GM18526 (cell line): ENCODE data around the gene C14orf93.

Source experiments
- POLR2A ChIP-seq: IDR thresholded peaks from 3 replicates; pipeline ENCODE4 v1.6.1; 2011; ENCODE audit not compliant: insufficient read length; ENCODE audit errors: extremely low read depth

C14orf93 gene

GRCh38 chr14:23034498-23035302 lies 24.8 kb upstream of the C14orf93 start, which contains the start of gene PSMB5:
Gene PSMB5 (minus strand): TSS chr14:23034900. CDS start chr14:23034881, 19 bp downstream.
- TF ChIP-seq POLR2A: peak; percentile 76

GRCh38 chr14:23033801-23034497 lies 24.0 kb upstream of the C14orf93 start:
- TF ChIP-seq POLR2A: no peak

- TF ChIP-seq POLR2A: no peak
Observed at GRCh38 chr14:23033251-23033727, 23.3 kb upstream of the C14orf93 start.

- TF ChIP-seq POLR2A: no peak
Observed at GRCh38 chr14:23030936-23031335, 21.0 kb upstream of the C14orf93 start.

GRCh38 chr14:23028799-23029198 lies 18.9 kb upstream of the C14orf93 start:
- TF ChIP-seq POLR2A: no peak

GRCh38 chr14:23025151-23025814 lies 15.3 kb upstream of the C14orf93 start:
- no peak for TF ChIP-seq POLR2A

GRCh38 chr14:23024612-23025075 lies 14.7 kb upstream of the C14orf93 start:
- no peak for TF ChIP-seq POLR2A

GRCh38 chr14:23023795-23024152 lies 13.8 kb upstream of the C14orf93 start:
- TF ChIP-seq POLR2A: no peak

GRCh38 chr14:23023022-23023794 lies 13.3 kb upstream of the C14orf93 start:
- no peak for TF ChIP-seq POLR2A

- TF ChIP-seq POLR2A: no peak
Observed at GRCh38 chr14:23021889-23022442, 12.0 kb upstream of the C14orf93 start.

- no peak for TF ChIP-seq POLR2A
Observed at GRCh38 chr14:23021434-23021833, 11.5 kb upstream of the C14orf93 start.

GRCh38 chr14:23020143-23021128 lies 10.5 kb upstream of the C14orf93 start:
- TF ChIP-seq POLR2A: no peak

- no peak for TF ChIP-seq POLR2A
Observed at GRCh38 chr14:23018107-23018506, 8.2 kb upstream of the C14orf93 start.

- no peak for TF ChIP-seq POLR2A
Observed at GRCh38 chr14:23017091-23017490, 7.1 kb upstream of the C14orf93 start.

GRCh38 chr14:23015618-23016017 lies 5.7 kb upstream of the C14orf93 start:
- TF ChIP-seq POLR2A: no peak
